Measurements from ENCODE around the gene RTL1. TPM values are rescaled to one million over a fixed set of nuclear protein-coding genes. Genes with fewer than 3 reads are reported as not detected.

Gene RTL1
- total RNA-seq, 1 donor from 2014 or later, result not detected

GRCh38 chr14:100859781-100860180, 43.7 kb downstream of the RTL1 start:
- Mint-ChIP-seq H3K9me3 (ENCODE audit: unreplicated experiment) (peaks cover 9% of the 10 kb centered on the region), H3K27ac (ENCODE audit: unreplicated experiment) (no peak overlapping the region), H3K27me3 (ENCODE audit: unreplicated experiment) (peaks cover 9% of the 10 kb centered on the region), H3K4me1 (ENCODE audit: low read depth, unreplicated experiment) (no peaks in the 10 kb centered on the region), H3K36me3 (ENCODE audit: unreplicated experiment) (no peaks in the 10 kb centered on the region), H3K4me3 (ENCODE audit: unreplicated experiment) (no peak overlapping the region)
- TF ChIP-seq CTCF (IDR thresholded peaks at IDR 0.05; ENCODE audit: partially characterized antibody, unreplicated experiment), result no peak
- no peak for DNase-seq

DNA sequence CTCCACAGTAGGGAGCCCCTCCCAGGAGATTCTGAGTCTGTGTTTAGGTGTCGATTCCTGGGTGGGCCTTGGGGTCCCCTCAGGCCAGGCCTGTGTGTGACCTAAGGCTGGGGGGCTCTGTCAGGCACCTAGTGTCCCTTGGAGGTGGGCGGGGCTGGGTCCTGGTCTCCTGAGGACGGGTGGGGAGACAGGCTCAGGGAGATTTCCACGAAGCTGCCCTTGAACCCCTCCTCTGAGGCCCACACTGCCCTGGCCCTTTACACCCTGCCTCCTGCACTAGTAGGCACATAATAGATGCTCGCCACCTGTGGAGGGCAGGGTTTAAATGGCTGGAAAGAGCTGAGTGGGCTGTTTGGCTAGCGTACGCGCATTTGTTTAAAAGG, 44.7 kb downstream of the RTL1 start:
- no peak for TF ChIP-seq CTCF (IDR thresholded peaks at IDR 0.05; ENCODE audit: partially characterized antibody, unreplicated experiment)
- Mint-ChIP-seq H3K4me1 (ENCODE audit: low read depth, unreplicated experiment) (no peaks in the 10 kb centered on the region), H3K36me3 (ENCODE audit: unreplicated experiment) (no peaks in the 10 kb centered on the region), H3K4me3 (ENCODE audit: unreplicated experiment) (no peak overlapping the region), H3K27me3 (ENCODE audit: unreplicated experiment) (peaks cover 9% of the 10 kb centered on the region), H3K9me3 (ENCODE audit: unreplicated experiment) (peaks cover 5% of the 10 kb centered on the region), H3K27ac (ENCODE audit: unreplicated experiment) (no peak overlapping the region)
- no peak for DNase-seq

DNA sequence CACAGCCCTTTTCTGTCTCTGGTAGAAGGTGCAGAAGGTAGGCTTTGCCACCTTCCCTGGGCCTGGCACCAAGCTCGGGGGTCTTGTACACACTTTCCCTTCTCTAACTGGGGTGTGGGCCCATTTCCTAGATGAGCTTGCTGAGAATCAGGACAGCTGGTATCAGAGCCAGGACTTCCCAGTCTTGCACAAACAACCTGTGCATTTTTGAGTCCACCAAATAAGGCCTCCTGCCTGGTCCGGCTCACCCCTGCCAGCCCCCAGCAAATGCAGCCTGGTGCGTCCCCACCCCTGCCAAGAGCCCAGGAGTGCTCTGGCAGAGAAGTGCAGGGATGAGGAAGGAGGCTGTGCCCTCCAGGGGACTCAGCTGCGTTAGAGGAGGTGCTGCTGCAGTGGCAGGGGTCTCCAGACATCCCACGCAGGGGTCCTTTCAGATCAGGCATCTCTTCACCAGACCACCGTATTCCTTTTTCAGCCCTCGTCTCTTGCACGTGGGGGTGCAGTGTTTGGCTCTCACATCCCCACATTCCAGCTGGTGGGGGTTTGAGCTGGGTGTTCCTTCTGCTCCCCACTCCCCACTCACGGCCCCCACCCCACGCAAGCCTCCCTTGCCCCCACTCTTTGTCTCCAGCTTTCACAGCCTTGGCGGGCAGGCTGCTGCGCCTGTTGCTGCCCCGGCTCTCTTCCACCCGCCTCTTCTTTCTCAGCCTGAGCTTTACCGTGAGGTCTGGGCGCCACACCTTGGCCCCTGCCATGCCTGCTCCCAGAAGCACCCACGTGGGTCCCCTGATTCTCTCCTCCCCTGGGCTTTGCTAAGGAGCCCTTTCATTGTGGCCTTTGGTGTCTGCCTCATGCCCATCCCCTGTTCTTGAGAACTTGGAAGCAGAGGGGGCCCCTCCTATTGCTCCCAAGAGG, 45.3 kb downstream of the RTL1 start:
- Mint-ChIP-seq H3K36me3 (ENCODE audit: unreplicated experiment) (no peaks in the 10 kb centered on the region), H3K27ac (ENCODE audit: unreplicated experiment) (no peak overlapping the region), H3K4me3 (ENCODE audit: unreplicated experiment) (no peak overlapping the region), H3K27me3 (ENCODE audit: unreplicated experiment) (peaks cover 9% of the 10 kb centered on the region), H3K4me1 (ENCODE audit: low read depth, unreplicated experiment) (no peaks in the 10 kb centered on the region), H3K9me3 (ENCODE audit: unreplicated experiment) (peaks cover 5% of the 10 kb centered on the region)
- no peak for TF ChIP-seq CTCF (IDR thresholded peaks at IDR 0.05; ENCODE audit: partially characterized antibody, unreplicated experiment)
- DNase-seq, result no peak

- peaks cover 9% of the 10 kb centered on the region for H3K27me3 Mint-ChIP-seq (ENCODE audit: unreplicated experiment)
- no peaks in the 10 kb centered on the region for H3K36me3 Mint-ChIP-seq (ENCODE audit: unreplicated experiment)
- TF ChIP-seq CTCF (IDR thresholded peaks at IDR 0.05; ENCODE audit: partially characterized antibody, unreplicated experiment), result no peak
- peaks cover 5% of the 10 kb centered on the region for H3K9me3 Mint-ChIP-seq (ENCODE audit: unreplicated experiment)
- H3K4me1 Mint-ChIP-seq (ENCODE audit: low read depth, unreplicated experiment), result no peaks in the 10 kb centered on the region
- no peak overlapping the region for H3K27ac Mint-ChIP-seq (ENCODE audit: unreplicated experiment)
- DNase-seq, result no peak
- H3K4me3 Mint-ChIP-seq (ENCODE audit: unreplicated experiment), result no peak overlapping the region
Observed at GRCh38 chr14:100857233-100857922, 46.1 kb downstream of the RTL1 start.

All from glutamatergic neuron (in vitro differentiated cells).